ENCODE results near the gene PTBP2. TPM values are rescaled to one million over a fixed set of nuclear protein-coding genes. Genes with fewer than 3 reads are reported as not detected.
A peak's percentile ranks its signal among the peaks of the same experiment; 100 is the strongest.

Gene PTBP2
- total and polyA plus RNA-seq, 10 of the 15 experiments (the other 5 are each of a cell fraction or from before 2014, with no cell fraction given) = 5.8 to 17.5 (median 11.1) TPM

GRCh38 chr1:96722958-96723357 is 1.4 kb downstream of the PTBP2 start:
- RAD21 ChIA-PET (ENCODE audit: unreplicated experiment) = no interaction called here
- ATAC-seq = no peak
- peak overlapping the region; percentile 64 for H3K27ac ChIP-seq (ENCODE audit: control insufficient read depth, insufficient read depth)

More at GRCh38 chr1:96722958-96723357, 1.4 kb downstream of the PTBP2 start:
- H3K9me3 ChIP-seq (replicated peaks; ENCODE audit: control insufficient read depth, insufficient read depth, low read length) = no peaks in the 10 kb centered on the region
- SMC1A ChIA-PET (ENCODE audit: uncharacterized antibody, unreplicated experiment) = interaction anchor here (1.9 kb wide), 1 partner anchor 19 kb away, joined by 4 read pairs; no protein-coding TSS in a partner anchor
- CTCF ChIA-PET = interaction anchor here (1.8 kb wide), 1 partner anchor 19 kb away, joined by 4 read pairs; no protein-coding TSS in a partner anchor
- intact Hi-C loops (cut with micrococcal nuclease; ENCODE audit: unreplicated experiment) = loop anchor here (10.0 kb wide), 2 partner anchors 232 to 1192 kb away; no protein-coding TSS in a partner anchor
- in situ Hi-C loops (cut with MboI) = no loop called here
- FAIRE-seq = peak; percentile 84
- peaks cover 4% of the 10 kb centered on the region for H3K4me1 ChIP-seq (ENCODE audit: control insufficient read depth, insufficient read depth, low read length)
- H3K4me3 ChIP-seq = peak overlapping the region; percentile 90
- DNase-seq (ENCODE audit: low read depth, low spot score) = no peak
- no peak overlapping the region for H2AFZ ChIP-seq (ENCODE audit: control insufficient read depth, low read depth, low read length)
- H3K79me2 ChIP-seq (ENCODE audit: control insufficient read depth, insufficient read depth, low read length) = peaks cover 39% of the 10 kb centered on the region
- no TSS peak for BruUV-seq (replicated peaks)
- POLR2A ChIA-PET = no interaction called here
- no peaks in the 10 kb centered on the region for H4K20me1 ChIP-seq (ENCODE audit: control insufficient read depth, insufficient read depth)
- WGBS (ENCODE audit: insufficient coverage, insufficient replicate concordance, low lambda C conversion rate, missing lambda C conversion rate) = 2% methylated on average over 3 of the region's 3 CpGs
- H3K27me3 ChIP-seq (replicated peaks in 1 of 2; ENCODE audit: control insufficient read depth in 2 of 2, insufficient read depth in 2 of 2, low read length in 1 of 2) = no peaks in the 10 kb centered on the region
- H3K9ac ChIP-seq (ENCODE audit: control insufficient read depth, insufficient read depth, low read length) = peak overlapping the region; percentile 78
- TF ChIP-seq ASH2L (IDR thresholded peaks at IDR 0.05; ENCODE audit: borderline replicate concordance, low read depth) (no peak), SMARCA5 (IDR thresholded peaks at IDR 0.05) (no peak), ZBTB11 (CRISPR knock-in tag; IDR thresholded peaks at IDR 0.05) (no peak), ZNF384 (IDR thresholded peaks at IDR 0.05; ENCODE audit: borderline replicate concordance, low read depth, low read length) (no peak), RELA (IDR thresholded peaks at IDR 0.05; ENCODE audit: borderline replicate concordance, partially characterized antibody) (no peak), MTA2 (IDR thresholded peaks at IDR 0.05; ENCODE audit: low read depth) (no peak), WRNIP1 (IDR thresholded peaks at IDR 0.05; ENCODE audit: borderline replicate concordance, low read depth, low read length) (no peak), IKZF1 (conservative IDR thresholded peaks at IDR 0.05) (no peak), YBX1 (IDR thresholded peaks at IDR 0.05) (no peak), PML (IDR thresholded peaks at IDR 0.05; ENCODE audit: low read length) (no peak), PAX8 (IDR thresholded peaks at IDR 0.05) (no peak)
- TF ChIP-seq, protein P1, sequence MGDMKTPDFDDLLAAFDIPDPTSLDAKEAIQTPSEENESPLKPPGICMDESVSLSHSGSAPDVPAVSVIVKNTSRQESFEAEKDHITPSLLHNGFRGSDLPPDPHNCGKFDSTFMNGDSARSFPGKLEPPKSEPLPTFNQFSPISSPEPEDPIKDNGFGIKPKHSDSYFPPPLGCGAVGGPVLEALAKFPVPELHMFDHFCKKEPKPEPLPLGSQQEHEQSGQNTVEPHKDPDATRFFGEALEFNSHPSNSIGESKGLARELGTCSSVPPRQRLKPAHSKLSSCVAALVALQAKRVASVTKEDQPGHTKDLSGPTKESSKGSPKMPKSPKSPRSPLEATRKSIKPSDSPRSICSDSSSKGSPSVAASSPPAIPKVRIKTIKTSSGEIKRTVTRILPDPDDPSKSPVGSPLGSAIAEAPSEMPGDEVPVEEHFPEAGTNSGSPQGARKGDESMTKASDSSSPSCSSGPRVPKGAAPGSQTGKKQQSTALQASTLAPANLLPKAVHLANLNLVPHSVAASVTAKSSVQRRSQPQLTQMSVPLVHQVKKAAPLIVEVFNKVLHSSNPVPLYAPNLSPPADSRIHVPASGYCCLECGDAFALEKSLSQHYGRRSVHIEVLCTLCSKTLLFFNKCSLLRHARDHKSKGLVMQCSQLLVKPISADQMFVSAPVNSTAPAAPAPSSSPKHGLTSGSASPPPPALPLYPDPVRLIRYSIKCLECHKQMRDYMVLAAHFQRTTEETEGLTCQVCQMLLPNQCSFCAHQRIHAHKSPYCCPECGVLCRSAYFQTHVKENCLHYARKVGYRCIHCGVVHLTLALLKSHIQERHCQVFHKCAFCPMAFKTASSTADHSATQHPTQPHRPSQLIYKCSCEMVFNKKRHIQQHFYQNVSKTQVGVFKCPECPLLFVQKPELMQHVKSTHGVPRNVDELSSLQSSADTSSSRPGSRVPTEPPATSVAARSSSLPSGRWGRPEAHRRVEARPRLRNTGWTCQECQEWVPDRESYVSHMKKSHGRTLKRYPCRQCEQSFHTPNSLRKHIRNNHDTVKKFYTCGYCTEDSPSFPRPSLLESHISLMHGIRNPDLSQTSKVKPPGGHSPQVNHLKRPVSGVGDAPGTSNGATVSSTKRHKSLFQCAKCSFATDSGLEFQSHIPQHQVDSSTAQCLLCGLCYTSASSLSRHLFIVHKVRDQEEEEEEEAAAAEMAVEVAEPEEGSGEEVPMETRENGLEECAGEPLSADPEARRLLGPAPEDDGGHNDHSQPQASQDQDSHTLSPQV (IDR thresholded peaks at IDR 0.05) = no peak
- peak overlapping the region; percentile 66 for H3K4me2 ChIP-seq (ENCODE audit: control insufficient read depth, insufficient read depth)
- peaks cover 0 to 2% of the 10 kb centered on the region in 2 experiments; a peak in 1 of 4 replicates for H3K36me3 ChIP-seq (ENCODE audit: control insufficient read depth in 2 of 2, insufficient read depth in 2 of 2, low read length in 1 of 2)
